CD4-positive, alpha-beta T cell treated with Interleukin-15 for 1 hour (primary cell): ENCODE data around the gene PPIE.
"Not testable (repeated sequence)": the region's sequence is repeated elsewhere in the genome, so short reads cannot be mapped to it uniquely, and the experiment has no call there.

ENCODE experiments used
- DNase-seq: peaks from one replicate; pipeline ENCODE4 v3.0.0-alpha.2; 2020

The PPIE gene

DNA sequence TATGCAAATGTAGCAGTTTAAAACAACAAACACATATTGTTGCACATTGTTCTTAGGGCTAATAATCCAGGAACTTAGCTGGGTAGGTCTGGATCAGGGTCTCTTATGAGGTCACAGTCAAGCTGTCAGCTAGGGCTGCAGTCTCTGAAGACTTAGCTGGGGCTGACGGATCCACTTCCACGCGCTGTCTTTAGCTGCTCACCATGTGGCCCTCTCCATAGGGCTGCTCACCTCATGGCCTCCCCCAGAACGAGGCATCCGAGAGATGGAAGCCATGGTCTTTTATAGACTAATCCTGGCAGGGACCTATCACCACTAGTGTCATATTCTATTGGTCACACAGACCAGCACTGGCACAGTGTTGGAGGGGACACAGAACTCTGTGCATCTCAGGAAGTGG is 41.1 kb downstream of the PPIE start:
- no peak for DNase-seq

- DNase-seq: no peak
Observed at GRCh38 chr1:39781349-39781715, 42.6 kb downstream of the PPIE start.

GRCh38 chr1:39782103-39782502 is 43.4 kb downstream of the PPIE start:
- DNase-seq: no peak

DNA sequence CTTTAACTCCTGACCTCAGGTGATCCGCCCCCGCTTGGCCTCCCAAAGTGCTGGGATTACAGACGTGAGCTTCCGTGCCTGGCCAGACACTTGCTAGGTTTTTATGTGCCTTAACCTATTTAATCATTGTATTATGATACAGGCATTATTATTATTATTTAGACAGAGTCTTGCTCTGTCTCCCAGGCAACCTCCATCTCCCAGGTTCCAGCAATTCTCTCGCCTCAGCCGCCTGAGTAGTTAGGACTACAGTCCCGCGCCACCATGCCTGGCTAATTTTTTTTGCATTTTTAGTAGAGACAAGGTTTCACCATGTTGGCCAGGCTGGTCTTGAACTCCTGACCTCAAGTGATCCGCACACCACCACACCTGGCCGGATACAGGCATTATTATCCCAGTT is 44.0 kb downstream of the PPIE start:
- DNase-seq: not testable (repeated sequence)

DNA sequence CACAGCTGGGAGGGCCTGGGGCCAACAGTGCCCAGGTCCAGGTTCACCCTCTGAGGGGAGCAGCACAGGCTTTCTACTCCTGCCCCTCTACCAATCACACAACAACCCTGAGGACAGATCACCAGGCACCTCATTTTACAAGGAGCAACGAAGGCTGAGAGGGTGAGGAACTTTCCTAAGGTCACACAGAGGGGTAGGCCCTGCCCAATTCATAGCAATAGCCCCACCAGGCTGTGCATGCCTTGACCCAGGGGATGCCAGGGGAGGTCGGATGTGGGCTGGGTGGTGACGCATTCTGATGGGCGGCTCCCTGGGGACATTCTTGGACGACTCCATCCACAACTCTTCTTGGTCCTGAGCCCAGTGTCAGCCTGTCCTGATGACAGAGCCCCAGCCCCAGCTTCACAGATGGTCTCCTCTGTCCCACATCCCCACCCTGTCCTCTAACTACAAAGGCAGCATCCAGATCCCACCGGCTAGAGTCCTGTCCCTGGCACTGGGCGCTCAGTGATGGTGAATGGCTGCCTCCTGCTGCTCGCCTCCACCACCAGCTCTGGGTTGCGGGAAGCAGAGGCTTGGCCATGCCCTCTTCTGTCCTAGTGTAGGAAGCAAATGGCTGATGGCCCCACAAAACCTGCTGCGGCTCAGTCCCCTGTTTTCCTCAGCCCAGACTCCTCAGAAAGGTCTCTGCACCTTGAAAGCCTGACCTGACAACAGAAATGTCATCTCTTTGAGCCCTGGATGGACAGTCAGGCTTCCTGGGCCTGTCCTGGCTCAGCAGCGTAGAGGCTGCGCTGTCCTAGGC is 47.8 kb downstream of the PPIE start:
- not testable (repeated sequence) for DNase-seq

DNA sequence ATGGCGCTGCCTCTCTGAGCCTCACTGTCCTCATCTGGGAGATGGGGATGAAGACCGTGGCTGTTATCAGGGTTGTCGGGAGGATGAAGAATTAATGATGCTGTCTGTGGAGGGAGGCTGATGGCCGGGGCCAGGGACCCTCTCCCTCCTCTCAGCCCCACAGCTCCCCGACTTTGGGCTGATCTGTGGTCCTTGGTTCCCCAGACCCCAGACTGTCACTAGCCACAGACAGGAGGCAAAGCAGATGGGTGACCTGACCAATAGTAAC is 48.4 kb downstream of the PPIE start:
- not testable (repeated sequence) for DNase-seq

DNA sequence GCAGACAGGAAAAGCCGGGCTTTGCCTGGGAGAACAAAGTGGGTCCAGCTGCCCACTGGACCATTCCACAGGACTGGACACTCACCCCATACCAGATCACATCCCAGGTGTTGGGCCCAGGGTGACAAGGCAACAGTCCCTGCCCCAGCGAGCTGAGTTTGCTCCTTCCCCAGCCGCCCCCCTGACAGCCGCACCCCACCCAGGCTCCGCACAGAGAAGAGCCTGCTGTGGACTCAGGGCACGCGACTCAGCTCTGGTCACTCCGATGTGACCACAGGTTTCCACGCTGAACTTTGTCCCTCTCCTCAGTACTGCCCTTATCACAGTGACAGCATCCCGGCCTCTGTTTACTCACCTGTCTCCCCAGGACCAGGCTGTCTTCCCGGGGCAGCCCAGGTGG is 48.8 kb downstream of the PPIE start:
- no peak for DNase-seq

- DNase-seq: not testable (repeated sequence)
Observed at GRCh38 chr1:39787964-39788363, 49.3 kb downstream of the PPIE start.

DNA sequence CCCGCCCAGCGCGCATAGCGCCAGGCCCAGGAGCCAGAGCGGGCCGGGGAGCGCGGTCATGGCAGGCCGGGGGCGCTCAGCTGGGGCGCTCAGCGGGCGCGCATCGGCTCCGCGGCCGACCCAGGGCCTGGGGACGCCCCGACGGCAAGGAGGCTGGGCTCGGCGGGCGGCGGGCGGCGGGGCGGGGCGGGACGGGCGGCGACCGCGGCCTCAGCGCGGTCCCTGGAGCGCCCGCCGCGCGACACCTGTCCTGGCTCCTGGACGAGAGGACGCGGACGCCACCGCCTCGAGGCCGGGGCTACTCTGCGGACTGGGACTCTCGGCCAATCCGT is 49.7 kb downstream of the PPIE start:
- DNase-seq: no peak

- DNase-seq: peak; percentile 60
Observed at GRCh38 chr1:39788758-39789570, 50.3 kb downstream of the PPIE start, which contains the start of gene BMP8B. Gene BMP8B, minus strand, starts transcription at chr1:39788865. Its CDS starts 380 bp downstream, at chr1:39788485.

- DNase-seq: no peak
Observed at GRCh38 chr1:39789571-39790110, 51.0 kb downstream of the PPIE start.

DNA sequence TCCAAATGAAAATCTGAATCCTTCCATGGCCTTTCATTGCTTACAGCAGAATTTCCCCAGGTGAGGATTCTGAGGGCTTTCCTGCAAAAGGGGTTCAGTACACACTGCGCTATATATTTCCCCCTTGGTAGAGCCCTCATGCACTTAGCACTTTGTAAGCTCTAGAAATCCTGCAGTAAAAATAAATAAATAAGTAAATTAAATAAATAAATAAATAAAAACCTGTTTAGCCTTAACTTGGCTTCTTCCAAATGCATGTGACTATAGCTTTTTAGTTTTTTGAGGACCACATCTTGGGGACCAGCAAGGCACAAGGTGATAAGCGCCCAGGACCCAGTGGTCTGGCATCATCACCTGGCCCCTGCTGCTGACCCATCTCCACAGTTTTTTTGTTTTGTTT is 53.2 kb downstream of the PPIE start:
- no peak for DNase-seq

- no peak for DNase-seq
Observed at GRCh38 chr1:39795651-39796050, 57.0 kb downstream of the PPIE start.

DNA sequence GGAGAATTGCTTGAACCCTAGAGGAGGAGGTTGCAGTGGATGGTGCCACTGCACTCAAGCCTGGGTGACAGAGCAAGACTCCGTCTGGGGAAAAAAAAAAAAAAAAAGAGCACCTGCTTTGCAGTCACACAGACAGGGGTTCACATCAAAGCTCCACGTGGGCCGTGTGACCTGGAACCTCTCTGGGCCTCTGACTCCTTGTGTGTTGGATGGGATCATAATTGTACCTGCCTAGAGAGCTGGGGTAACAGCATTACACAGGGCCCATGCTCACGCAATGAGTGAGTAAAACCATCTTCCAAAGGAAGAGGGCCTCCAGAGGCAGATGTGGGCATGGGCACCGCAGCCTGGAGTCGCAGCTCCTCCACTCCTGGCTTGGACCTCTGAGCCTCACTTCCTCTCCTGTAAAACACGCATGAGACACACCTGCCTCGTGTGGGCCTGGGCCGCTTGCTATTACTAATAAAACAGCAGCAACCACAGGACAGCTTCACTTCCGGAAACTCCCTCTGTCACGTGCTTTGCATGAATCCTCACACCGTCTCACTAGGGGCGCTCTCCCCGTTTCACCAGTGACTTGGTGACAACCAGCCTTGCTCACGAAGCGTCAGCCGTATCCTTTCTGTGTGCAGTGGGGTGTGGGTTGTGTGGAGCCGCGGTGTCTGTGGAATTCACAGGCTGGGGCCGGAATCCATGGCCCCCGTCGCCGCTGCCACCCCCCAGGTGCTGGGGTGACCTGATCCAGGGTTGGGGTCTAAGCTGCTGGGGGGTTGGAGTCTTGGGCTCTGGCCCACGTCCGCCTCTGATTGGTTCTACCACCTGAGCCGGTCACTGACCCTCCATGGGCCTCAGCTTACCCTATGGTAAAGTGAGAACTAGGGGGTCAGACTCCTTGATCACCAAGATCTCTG is 60.4 kb downstream of the PPIE start:
- peak; percentile 92 for DNase-seq

GRCh38 chr1:39799770-39800470 is 61.2 kb downstream of the PPIE start:
- peak; percentile 56 for DNase-seq

- DNase-seq: no peak
Observed at GRCh38 chr1:39800471-39800835, 61.8 kb downstream of the PPIE start.

GRCh38 chr1:39802496-39803260 is 64.0 kb downstream of the PPIE start:
- DNase-seq: no peak

GRCh38 chr1:39805385-39805784 is 66.7 kb downstream of the PPIE start:
- DNase-seq: no peak

DNA sequence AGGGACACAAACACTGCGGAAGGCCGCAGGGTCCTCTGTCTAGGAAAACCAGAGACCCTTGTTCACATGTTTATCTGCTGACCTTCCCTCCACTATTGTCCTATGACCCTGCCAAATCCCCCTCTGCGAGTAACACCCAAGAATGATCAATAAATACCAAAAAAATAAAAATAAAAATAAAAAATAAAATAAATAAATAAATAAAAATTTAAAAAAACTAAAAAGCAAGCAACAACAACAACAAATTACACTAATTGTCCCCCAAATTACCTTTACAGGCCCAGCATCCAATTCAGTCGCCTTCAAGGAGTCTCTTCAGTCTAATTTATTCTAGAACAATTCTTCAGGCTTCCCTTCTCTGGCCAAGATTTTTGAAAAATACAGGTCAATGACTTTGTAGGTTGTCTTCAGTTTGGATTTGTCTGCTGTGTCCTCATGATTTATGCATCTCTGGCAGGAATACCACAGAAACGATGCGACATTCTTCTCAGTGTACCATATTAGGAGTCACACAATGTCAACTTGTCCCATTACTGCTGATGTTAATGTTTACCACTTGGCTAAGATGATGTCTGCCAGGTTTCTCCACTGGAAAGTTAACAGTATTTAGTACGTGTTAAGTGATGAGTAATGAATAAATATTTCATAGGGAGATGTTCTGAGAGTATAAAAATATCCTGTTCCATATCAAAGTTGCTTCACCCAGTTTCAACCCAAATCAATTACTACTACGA is 70.3 kb downstream of the PPIE start:
- no peak for DNase-seq

DNA sequence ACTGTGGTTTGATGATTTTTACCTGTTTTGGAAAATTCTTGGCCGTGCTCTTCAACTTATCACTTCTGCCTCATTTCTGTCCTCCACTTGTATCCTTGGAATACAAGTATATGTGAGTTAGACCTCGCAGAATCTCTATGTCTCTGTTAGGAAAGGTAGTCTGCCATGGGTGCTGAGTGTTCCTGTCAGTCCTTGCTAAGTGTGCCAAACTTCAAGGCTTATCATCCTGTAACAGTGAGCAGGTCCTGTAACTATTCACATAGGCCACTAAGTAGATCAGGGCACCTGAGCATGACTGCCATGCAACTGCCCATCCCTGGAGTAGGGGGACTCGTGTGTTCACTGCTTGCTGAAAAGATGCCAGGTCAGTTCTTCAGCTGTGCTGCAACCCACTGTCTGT is 74.2 kb downstream of the PPIE start:
- no peak for DNase-seq
